AG04450 (cell line): ENCODE results near the gene ST8SIA5. TPM values are rescaled to one million over a fixed set of nuclear protein-coding genes. Genes with fewer than 3 reads are reported as not detected.

ENCODE experiments used
- CTCF ChIA-PET: fragments of 300-600, 350-600 bp; formaldehyde crosslinking; extraction: SDS; loops from one replicate; lab custom pipeline; 2022; ENCODE audit warnings: antibody characterized with exemption, inconsistent platforms; lab: Charles Lee
- POLR2A ChIA-PET: fragments of 350-600 bp; formaldehyde crosslinking; extraction: SDS; loops from one replicate; lab custom pipeline; 2021; ENCODE audit warnings: antibody characterized with exemption, inconsistent platforms; lab: Yijun Ruan, JAX
- DNase-seq: peaks from one replicate; pipeline ENCODE4 v3.0.0-alpha.2; 2011; ENCODE audit warnings: low read depth, low spot score
- H3K27ac ChIP-seq: one replicate; pipeline ENCODE4 v1.5.1; 2012; ENCODE audit warnings: low read depth, low read length, control low read depth
- H3K27me3 ChIP-seq: one replicate; pipeline ENCODE4 v1.6.0; 2012; ENCODE audit warnings: low read length; ENCODE audit not compliant: control insufficient read depth, insufficient read depth
- H3K4me3 ChIP-seq: 2 replicates; pipeline ENCODE4 v1.5.1; 2011; ENCODE audit warnings: mild to moderate bottlenecking, low read depth, low read length, control low read depth
- H3K9me3 ChIP-seq: 2 replicates; pipeline ENCODE4 v1.5.1; 2012; ENCODE audit warnings: low read length; ENCODE audit not compliant: control insufficient read depth, insufficient read depth
- polyA plus RNA-seq: library from polyadenylated mRNA; depleted of rRNA; stranded (reverse); fragments of >200 nt; gene quantifications from 2 replicates; pipeline ENCODE4 v1.2.3, GENCODE V29; 2011
- TF ChIP-seq, protein P1 (sequence below): IDR thresholded peaks from 2 replicates; pipeline ENCODE4 v1.5.1; 2011; ENCODE audit warnings: low read depth, low read length, control low read depth, inconsistent platforms

Gene ST8SIA5
- polyA plus RNA-seq, 1 experiment, result not detected

DNA sequence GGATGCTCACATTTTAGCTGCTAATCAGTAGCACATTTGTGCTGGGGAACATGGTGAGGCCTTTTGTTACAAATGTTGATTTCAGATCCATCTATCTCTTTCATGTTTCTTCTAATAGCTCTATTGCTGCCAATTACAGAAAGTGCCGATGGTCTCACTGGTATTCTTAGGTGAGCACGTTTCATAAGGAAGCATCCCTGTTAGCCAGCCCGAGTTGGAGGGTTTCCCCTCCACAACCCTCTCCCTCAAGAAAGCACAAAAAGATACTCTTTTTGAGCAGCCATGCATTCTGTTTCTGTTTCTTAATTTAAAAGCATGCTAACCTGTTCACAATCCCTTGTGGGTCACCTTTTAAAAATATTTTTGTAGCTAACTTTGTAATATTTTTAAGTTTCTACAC lies 30.8 kb upstream of the ST8SIA5 start:
- ChIA-PET POLR2A (no interaction called here), CTCF (no interaction called here)
- TF ChIP-seq, protein P1, sequence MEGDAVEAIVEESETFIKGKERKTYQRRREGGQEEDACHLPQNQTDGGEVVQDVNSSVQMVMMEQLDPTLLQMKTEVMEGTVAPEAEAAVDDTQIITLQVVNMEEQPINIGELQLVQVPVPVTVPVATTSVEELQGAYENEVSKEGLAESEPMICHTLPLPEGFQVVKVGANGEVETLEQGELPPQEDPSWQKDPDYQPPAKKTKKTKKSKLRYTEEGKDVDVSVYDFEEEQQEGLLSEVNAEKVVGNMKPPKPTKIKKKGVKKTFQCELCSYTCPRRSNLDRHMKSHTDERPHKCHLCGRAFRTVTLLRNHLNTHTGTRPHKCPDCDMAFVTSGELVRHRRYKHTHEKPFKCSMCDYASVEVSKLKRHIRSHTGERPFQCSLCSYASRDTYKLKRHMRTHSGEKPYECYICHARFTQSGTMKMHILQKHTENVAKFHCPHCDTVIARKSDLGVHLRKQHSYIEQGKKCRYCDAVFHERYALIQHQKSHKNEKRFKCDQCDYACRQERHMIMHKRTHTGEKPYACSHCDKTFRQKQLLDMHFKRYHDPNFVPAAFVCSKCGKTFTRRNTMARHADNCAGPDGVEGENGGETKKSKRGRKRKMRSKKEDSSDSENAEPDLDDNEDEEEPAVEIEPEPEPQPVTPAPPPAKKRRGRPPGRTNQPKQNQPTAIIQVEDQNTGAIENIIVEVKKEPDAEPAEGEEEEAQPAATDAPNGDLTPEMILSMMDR, result no peak
- Histone ChIP-seq H3K9me3 (no peaks in the 10 kb centered on the region), H3K27ac (no peak overlapping the region), H3K27me3 (no peaks in the 10 kb centered on the region), H3K4me3 (no peak overlapping the region)
- DNase-seq, result no peak

DNA sequence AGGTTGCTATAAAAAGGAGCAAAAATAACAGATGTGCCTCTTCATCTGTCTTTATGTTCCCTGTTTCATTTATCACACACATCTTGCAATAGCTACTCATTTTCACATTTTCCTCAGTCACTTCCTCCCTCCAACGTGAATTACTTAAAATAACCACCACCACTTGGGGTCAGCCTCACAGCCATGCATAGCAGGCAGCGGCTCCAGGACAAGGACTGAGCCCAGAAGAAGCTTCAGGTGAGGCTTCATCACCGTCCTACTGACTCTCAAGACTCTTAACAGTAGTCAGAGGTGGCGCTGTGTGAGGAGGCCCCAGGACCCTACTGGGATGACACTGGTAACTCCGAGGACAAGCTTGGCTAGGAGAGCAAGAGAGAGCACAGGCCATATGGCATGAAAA lies 15.5 kb upstream of the ST8SIA5 start:
- no peaks in the 10 kb centered on the region for H3K9me3 ChIP-seq
- CTCF ChIA-PET, result no interaction called here

DNA sequence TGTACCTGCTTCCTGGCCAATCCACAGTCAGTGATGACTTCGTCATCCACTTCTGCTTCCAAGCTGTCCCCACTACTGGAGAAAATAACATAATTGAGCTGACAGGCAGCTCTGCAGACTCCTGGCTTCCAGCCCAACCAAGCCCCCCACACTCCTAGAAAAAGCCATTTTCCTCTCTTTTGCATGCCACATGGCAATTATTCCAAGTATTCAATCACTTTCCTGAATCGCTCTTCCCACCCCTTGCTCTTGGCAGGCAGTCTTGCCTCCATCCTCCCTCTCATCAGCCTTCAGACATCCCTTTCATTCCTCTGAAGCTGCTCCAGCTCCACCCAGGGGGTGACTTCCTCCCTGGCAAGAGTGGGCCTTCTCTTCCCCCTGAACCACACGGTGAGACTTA lies 14.3 kb upstream of the ST8SIA5 start:
- CTCF ChIA-PET, result no interaction called here
- DNase-seq, result no peak
- Histone ChIP-seq H3K27me3 (no peaks in the 10 kb centered on the region), H3K9me3 (no peaks in the 10 kb centered on the region), H3K4me3 (no peak overlapping the region), H3K27ac (no peak overlapping the region)
- POLR2A ChIA-PET, result no interaction called here
- TF ChIP-seq, protein P1, result no peak

More for the DNA sequence above, 15.5 kb upstream of the ST8SIA5 start:
- TF ChIP-seq, protein P1, result no peak
- POLR2A ChIA-PET, result interaction anchor here (0.6 kb wide), 1 partner anchor 93 kb away, joined by 5 read pairs; no protein-coding TSS in a partner anchor
- H3K4me3 ChIP-seq, result no peak overlapping the region
- no peak for DNase-seq
- no peaks in the 10 kb centered on the region for H3K27me3 ChIP-seq
- no peak overlapping the region for H3K27ac ChIP-seq

DNA sequence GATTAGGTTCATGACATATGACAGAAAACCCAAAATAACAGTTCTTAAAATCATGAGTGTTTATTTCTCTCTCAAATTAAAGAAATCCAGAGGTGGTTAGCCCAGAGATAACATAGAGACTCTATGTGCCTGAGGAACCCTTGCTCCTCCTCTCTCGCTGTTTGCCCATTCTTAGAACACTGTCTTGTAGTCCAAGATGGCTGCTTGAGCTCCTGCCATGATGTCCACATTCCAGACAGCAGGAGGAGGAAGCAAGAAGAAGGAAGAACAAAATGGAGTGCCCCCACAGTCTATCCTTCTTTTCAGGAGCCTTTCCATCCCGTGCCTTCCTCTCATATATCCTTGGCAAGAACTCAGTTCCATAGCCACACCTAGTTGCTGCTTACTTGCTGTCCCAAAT lies 13.9 kb upstream of the ST8SIA5 start:
- Histone ChIP-seq H3K4me3 (no peak overlapping the region), H3K9me3 (no peaks in the 10 kb centered on the region), H3K27me3 (no peaks in the 10 kb centered on the region), H3K27ac (no peak overlapping the region)
- POLR2A ChIA-PET, result no interaction called here
- TF ChIP-seq, protein P1, result no peak
- DNase-seq, result no peak
- CTCF ChIA-PET, result no interaction called here

DNA sequence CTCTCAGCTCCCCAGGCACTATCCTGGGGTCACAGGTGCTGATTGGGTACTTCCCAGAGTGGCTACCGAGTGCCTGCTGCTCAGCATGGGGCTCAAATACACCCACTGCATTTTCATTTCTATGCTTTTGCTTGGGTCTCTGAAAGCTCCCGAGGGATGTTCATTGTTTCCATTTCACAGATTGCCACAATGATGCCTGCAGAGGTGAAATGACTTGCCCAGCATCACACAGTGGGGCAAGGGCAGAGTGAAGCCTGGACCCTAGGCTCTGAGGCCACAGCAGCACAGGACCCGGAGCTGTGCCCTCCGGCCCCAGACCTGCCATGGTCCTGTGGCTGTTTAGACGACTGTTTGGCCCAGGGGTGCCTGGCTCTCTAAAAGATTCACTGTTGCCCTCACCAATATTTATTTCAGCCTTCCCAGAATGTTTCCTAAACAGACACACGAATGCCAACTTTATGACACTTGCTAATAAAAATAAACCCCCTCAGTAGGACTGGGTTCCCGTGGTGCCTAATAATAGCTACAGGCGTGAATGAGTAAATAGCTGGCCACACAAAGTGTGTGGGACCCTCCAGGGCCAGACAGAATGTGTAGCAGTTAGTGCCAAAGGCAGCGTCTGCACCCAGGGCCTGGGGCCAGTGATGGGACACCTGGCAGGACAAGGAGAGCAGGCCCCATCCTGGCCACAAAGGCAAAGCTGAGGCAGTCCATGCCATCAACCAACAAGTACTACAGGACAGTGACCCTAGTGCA lies 11.5 kb upstream of the ST8SIA5 start:
- TF ChIP-seq, protein P1, result no peak
- ChIA-PET CTCF (no interaction called here), POLR2A (no interaction called here)
- Histone ChIP-seq H3K27ac (no peak overlapping the region), H3K9me3 (no peaks in the 10 kb centered on the region), H3K27me3 (no peaks in the 10 kb centered on the region), H3K4me3 (no peak overlapping the region)
- no peak for DNase-seq
